Kidney (tissue), 14 donors: ENCODE data around the gene SRSF3. TPM values are rescaled to one million over a fixed set of nuclear protein-coding genes. Genes with fewer than 3 reads are reported as not detected.

Experiments used
- DNase-seq, 5 donors: peaks; one replicate each; pipeline ENCODE4 v3.0.0-alpha.2; 2013 to 2020
- FAIRE-seq: peaks from 2 replicates; lab custom pipeline; 2012; peaks lifted over from hg19 to GRCh38; lab: Jason Lieb, UNC
- H3K27ac ChIP-seq, 2 donors: one replicate each; pipeline ENCODE4 v1.7.0; 2013; ENCODE audit warnings: low read depth in 2 of 2, low read length in 2 of 2, inconsistent platforms in 1 of 2
- H3K27me3 ChIP-seq: one replicate; pipeline ENCODE4 v1.7.1; 2013; ENCODE audit warnings: low read length, inconsistent platforms; ENCODE audit not compliant: control insufficient read depth, insufficient read depth
- H3K36me3 ChIP-seq, 3 donors: one replicate each; pipeline versions ENCODE4 v1.7.0 to v1.7.1; 2013; ENCODE audit warnings: low read length in 3 of 3, control low read depth in 1 of 3, inconsistent platforms in 1 of 3; ENCODE audit not compliant: insufficient read depth in 3 of 3, control insufficient read depth in 2 of 3
- H3K4me1 ChIP-seq, 3 donors: one replicate each; pipeline versions ENCODE4 v1.7.0 to v1.7.1; 2013; ENCODE audit warnings: low read length in 3 of 3, inconsistent platforms in 1 of 3, low read depth in 1 of 3; ENCODE audit not compliant: control insufficient read depth in 2 of 3, insufficient read depth in 2 of 3
- H3K4me3 ChIP-seq, 3 donors: one replicate each; pipeline versions ENCODE4 v1.7.0 to v1.8.1; 2013; ENCODE audit warnings: low read length in 3 of 3, control low read depth in 1 of 3, inconsistent platforms in 1 of 3
- H3K9ac ChIP-seq, 3 donors: one replicate each; pipeline versions ENCODE4 v1.7.0 to v1.7.1; 2013; ENCODE audit warnings: low read length in 3 of 3, control low read depth in 1 of 3, inconsistent platforms in 1 of 3
- H3K9me3 ChIP-seq, 3 donors: one replicate each; pipeline versions ENCODE4 v1.7.0 to v1.7.1; 2013; ENCODE audit warnings: low read length in 3 of 3, control low read depth in 1 of 3, inconsistent platforms in 1 of 3; ENCODE audit not compliant: control insufficient read depth in 2 of 3, insufficient read depth in 1 of 3
- intact Hi-C: fragments of 100-400 bp; cut with DNase I; formaldehyde crosslinking; loops from one replicate; pipeline ENCODE4 v1.11.1; 2022
- polyA plus RNA-seq: library from polyadenylated mRNA; stranded (reverse); fragments of 350-450 nt; fragmentation: Illumina TruSeq; extraction: RNeasy Lipid Tissue Mini Kit (QIAGEN cat#74804); gene quantifications from one replicate; pipeline ENCODE4 v1.2.3, GENCODE V29; 2014; ENCODE audit warnings: low read depth, low replicate concordance; ENCODE audit not compliant: insufficient read depth
- total RNA-seq: library from RNA; stranded (reverse); fragmentation: NEBNext Ultra II Directional; extraction: Animal tissue kit (Norgen Biotek cat#: 25700); gene quantifications from one replicate; pipeline ENCODE4 v1.2.1, GENCODE V29; 2021
- TF ChIP-seq, protein P1 (sequence below): IDR thresholded peaks from 3 replicates; pipeline ENCODE4 v1.5.1; 2012; ENCODE audit warnings: mild to moderate bottlenecking, moderate library complexity, borderline replicate concordance; ENCODE audit not compliant: insufficient read depth; ENCODE audit errors: extremely low read depth
- donor health status: control.
- donor health status: control.
- donor health status: control.
- donor health status: control.
- donor health status: control.
- donor health status: DM: yes; HTN: yes; CAD: no.
- donor health status: Normal renal cell carcinoma (clear cell type).

The SRSF3 gene
- total and polyA plus RNA-seq, 2 donors from 2014 or later: 222 to 257 TPM

- intact Hi-C loops: no loop called here
- Histone ChIP-seq H3K4me1 (peaks cover 3 to 21% (median 11%) of the 10 kb centered on the region in 3 donors), H3K9ac (no peak overlapping the region), H3K4me3 (no peak overlapping the region), H3K9me3 (no peaks in the 10 kb centered on the region), H3K27ac (no peak overlapping the region), H3K27me3 (no peaks in the 10 kb centered on the region), H3K36me3 (no peaks in the 10 kb centered on the region)
- peak; percentile 87 to 94 (median 91) for DNase-seq
- FAIRE-seq: no peak
- TF ChIP-seq, protein P1, sequence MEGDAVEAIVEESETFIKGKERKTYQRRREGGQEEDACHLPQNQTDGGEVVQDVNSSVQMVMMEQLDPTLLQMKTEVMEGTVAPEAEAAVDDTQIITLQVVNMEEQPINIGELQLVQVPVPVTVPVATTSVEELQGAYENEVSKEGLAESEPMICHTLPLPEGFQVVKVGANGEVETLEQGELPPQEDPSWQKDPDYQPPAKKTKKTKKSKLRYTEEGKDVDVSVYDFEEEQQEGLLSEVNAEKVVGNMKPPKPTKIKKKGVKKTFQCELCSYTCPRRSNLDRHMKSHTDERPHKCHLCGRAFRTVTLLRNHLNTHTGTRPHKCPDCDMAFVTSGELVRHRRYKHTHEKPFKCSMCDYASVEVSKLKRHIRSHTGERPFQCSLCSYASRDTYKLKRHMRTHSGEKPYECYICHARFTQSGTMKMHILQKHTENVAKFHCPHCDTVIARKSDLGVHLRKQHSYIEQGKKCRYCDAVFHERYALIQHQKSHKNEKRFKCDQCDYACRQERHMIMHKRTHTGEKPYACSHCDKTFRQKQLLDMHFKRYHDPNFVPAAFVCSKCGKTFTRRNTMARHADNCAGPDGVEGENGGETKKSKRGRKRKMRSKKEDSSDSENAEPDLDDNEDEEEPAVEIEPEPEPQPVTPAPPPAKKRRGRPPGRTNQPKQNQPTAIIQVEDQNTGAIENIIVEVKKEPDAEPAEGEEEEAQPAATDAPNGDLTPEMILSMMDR: peak; percentile 95
Measured at GRCh38 chr6:36623547-36624459, 29.6 kb downstream of the SRSF3 start.

DNA sequence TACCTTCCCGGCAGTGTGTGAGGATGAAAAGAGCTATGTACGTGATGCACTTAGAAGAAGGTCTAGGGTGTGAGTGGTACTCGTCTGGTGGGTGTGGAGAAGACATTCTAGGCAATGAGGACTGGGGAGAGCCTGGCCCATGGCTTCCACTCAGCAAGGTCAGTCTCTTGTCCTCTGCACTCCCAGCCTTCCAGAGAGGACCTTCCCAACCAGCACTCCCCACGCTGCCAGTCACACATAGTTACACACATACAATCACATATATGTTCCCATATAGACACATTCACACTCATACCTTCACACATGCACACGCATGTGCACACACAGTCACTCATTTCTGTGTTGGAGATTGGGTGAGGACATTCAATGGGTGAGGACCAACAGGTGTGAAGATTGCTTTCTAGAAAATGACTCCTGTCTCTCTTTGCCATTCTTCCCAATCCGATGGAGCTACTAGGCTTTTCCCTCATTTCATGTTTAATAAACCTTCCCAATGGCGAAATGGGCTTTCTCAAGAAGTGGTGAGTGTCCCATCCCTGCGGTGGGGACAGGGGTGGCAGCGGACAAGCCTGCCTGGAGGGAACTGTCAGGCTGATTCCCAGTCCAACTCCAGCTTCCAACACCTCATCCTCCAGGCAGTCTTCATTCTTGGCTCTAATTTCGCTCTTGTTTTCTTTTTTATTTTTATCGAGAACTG, 30.4 kb downstream of the SRSF3 start:
- no peaks in the 10 kb centered on the region for H3K9me3 ChIP-seq
- H3K27me3 ChIP-seq: no peaks in the 10 kb centered on the region
- no peak overlapping the region for H3K9ac ChIP-seq
- TF ChIP-seq, protein P1: no peak
- DNase-seq: peak in 1 of 5 donors; percentile 36
- H3K4me3 ChIP-seq: no peak overlapping the region
- no peak for FAIRE-seq
- intact Hi-C loops: no loop called here
- peaks cover 3 to 24% (median 11%) of the 10 kb centered on the region in 3 donors for H3K4me1 ChIP-seq
- no peaks in the 10 kb centered on the region for H3K36me3 ChIP-seq
- no peak overlapping the region for H3K27ac ChIP-seq

DNA sequence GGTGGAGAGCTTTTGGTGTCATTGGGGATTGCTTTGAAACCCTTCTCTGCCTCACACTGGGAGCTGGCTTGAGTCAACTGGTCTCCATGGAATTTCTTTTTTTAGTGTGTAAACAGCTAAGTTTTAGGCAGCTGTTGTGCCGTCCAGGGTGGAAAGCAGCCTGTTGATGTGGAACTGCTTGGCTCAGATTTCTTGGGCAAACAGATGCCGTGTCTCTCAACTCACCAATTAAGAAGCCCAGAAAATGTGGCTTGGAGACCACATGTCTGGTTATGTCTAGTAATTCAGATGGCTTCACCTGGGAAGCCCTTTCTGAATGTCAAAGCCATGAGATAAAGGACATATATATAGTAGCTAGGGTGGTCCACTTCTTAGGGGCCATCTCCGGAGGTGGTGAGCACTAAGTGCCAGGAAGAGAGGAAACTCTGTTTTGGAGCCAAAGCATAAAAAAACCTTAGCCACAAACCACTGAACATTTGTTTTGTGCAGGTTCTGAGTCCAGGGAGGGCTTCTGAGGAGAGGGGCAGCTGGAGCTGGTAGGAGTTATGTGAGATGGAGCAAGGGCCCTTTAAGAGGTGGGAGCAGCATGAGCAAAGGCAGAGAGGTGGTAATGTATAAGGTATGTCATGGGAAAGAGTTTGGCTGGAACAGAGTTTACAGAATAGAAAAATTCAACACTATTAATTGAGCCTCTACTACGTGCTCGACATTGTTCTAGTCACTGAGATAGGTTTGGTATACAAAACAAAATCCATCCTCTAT, 31.2 kb downstream of the SRSF3 start:
- no peak overlapping the region for H3K27ac ChIP-seq
- DNase-seq: peak in 4 of 5 donors; percentile 60 to 93 (median 87)

More for the DNA sequence above, 31.2 kb downstream of the SRSF3 start:
- Histone ChIP-seq H3K36me3 (no peaks in the 10 kb centered on the region), H3K9ac (no peak overlapping the region), H3K4me1 (peaks cover 3 to 24% (median 11%) of the 10 kb centered on the region in 3 donors), H3K9me3 (no peaks in the 10 kb centered on the region), H3K27me3 (no peaks in the 10 kb centered on the region), H3K4me3 (no peak overlapping the region)
- TF ChIP-seq, protein P1: no peak
- FAIRE-seq: no peak
- intact Hi-C loops: no loop called here
